GM12864 (cell line): ENCODE data around the gene ZNF440.
"Not testable (repeated sequence)": the region's sequence is repeated elsewhere in the genome, so short reads cannot be mapped to it uniquely, and the experiment has no call there.

Experiments used
- DNase-seq: peaks from one replicate; pipeline ENCODE4 v3.0.0-alpha.2; 2011; ENCODE audit warnings: low read depth
- H3K4me3 ChIP-seq: 2 replicates; pipeline ENCODE4 v1.5.1; 2011; ENCODE audit warnings: mild to moderate bottlenecking, low read depth, low read length, control low read depth
- TF ChIP-seq, protein P1 (sequence below): IDR thresholded peaks from 2 replicates; pipeline ENCODE4 v1.5.1; 2011; ENCODE audit warnings: low read depth, mild to moderate bottlenecking, moderate library complexity, low read length, control low read depth, inconsistent platforms; ENCODE audit errors: missing control alignments

ZNF440 gene

DNA sequence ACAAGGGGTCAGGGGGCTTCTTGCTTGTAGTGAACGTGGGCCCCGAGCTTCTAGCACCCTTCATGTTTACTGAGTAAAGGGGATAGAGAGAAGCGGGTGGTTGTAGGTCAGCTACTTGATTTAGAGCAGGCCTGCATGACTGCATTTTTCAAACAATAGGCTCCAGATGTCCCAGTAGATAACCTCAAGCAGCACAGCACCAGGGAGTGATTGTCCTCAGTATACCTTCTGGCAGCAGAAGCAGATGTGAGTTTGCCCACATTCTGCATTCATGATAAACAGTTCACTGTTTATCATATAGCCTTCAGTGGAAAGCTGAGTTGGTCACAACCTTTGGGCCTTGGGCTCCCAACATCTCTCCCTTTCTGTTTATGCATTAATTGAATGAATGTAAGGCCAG lies 39.3 kb downstream of the ZNF440 start:
- no peak for DNase-seq
- H3K4me3 ChIP-seq: no peak overlapping the region

DNA sequence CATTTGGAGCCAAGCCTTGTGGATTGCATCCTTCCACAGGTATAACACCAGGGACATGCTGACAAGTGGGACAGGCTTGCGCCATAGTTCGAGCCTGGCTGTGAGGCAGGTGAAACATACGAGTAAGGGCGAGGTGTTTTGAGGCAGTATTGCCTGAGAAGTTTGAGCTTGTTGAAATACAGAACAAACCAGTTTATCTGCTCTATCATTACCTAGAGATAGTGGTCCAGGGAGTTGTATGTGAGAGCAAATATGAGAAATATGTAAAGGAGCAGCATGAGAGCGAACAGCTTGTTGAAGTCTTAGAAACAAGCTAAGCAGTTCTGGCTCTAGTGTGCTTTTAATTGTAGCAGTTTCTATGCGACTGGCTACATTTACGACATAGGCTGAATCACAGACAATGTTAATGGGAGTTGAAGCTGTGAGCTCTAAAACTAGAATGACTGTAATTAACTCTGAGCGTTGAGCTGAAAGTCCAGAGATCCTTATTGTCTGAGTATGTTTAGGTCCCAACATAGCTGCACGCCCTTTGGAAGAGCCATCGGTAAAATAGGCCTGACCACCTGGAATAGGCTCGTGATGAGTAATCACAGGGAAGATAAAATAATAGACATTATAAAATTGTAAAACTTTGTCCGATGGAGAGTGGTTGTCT lies 42.6 kb downstream of the ZNF440 start:
- TF ChIP-seq, protein P1, sequence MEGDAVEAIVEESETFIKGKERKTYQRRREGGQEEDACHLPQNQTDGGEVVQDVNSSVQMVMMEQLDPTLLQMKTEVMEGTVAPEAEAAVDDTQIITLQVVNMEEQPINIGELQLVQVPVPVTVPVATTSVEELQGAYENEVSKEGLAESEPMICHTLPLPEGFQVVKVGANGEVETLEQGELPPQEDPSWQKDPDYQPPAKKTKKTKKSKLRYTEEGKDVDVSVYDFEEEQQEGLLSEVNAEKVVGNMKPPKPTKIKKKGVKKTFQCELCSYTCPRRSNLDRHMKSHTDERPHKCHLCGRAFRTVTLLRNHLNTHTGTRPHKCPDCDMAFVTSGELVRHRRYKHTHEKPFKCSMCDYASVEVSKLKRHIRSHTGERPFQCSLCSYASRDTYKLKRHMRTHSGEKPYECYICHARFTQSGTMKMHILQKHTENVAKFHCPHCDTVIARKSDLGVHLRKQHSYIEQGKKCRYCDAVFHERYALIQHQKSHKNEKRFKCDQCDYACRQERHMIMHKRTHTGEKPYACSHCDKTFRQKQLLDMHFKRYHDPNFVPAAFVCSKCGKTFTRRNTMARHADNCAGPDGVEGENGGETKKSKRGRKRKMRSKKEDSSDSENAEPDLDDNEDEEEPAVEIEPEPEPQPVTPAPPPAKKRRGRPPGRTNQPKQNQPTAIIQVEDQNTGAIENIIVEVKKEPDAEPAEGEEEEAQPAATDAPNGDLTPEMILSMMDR: no peak
- no peak for DNase-seq

More for the DNA sequence above, 39.3 kb downstream of the ZNF440 start:
- TF ChIP-seq, protein P1: no peak

DNA sequence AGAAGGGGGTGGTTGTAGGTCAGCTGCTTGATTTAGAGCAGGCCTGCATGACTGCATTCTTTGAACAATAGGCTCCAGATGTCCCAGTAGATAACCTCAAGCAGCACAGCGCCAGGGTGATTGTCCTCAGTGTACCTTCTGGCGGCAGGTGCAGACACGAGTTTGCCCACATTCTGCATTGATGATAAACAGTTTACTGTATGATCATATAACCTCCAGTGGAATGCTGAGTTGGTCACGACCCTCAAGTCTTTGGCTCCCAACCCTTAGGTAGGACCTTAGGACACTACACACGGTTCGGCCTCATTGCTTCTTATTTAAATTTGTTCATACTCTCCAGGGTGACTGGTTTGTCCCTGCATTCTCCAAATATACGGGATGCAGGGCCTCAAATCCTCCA lies 46.6 kb downstream of the ZNF440 start:
- no peak for DNase-seq
- TF ChIP-seq, protein P1: no peak
- no peak overlapping the region for H3K4me3 ChIP-seq

More for the DNA sequence above, 42.6 kb downstream of the ZNF440 start:
- H3K4me3 ChIP-seq: no peak overlapping the region

DNA sequence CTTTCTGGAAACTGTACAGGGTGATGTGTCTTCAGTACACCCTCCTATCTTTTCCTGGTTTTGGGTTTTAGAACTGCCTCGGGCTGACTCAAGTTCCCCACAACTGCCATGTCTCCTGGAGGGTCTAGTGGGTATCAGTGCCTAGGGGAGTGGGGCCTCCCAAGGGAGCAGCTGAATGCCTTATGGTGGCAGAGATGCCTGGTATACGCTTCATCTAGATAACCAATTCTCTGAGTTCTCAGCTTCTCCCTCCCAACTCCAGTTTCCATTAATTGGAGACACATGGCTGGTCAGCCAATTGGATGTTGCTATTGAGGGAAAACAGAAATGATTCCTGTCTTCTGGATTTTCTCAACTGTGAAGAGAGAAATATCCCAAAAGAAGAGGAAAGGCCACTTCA lies 47.2 kb downstream of the ZNF440 start:
- TF ChIP-seq, protein P1: no peak
- H3K4me3 ChIP-seq: no peak overlapping the region
- no peak for DNase-seq

DNA sequence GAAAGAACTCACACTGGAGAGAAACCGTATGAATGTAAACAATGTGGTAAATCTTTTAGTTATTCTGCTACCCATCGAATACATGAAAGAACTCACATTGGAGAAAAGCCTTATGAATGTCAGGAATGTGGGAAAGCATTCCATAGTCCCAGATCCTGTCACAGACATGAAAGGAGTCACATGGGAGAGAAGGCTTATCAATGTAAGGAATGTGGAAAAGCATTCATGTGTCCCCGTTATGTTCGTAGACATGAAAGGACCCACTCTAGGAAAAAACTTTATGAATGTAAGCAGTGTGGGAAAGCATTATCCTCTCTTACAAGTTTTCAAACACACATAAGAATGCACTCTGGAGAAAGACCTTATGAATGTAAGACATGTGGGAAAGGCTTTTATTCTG lies 53.7 kb downstream of the ZNF440 start:
- not testable (repeated sequence) for DNase-seq, H3K4me3 ChIP-seq

DNA sequence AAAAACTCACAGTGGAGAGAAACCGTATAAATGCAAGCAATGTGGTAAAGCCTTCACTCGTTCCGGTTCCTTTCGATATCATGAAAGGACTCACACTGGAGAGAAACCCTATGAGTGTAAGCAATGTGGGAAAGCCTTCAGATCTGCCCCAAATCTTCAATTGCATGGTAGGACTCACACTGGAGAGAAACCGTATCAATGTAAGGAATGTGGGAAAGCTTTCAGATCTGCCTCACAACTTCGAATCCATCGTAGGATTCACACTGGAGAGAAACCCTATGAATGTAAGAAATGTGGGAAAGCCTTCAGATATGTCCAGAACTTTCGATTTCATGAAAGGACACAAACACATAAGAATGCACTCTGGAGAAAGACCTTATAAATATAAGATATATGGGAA lies 54.1 kb downstream of the ZNF440 start:
- TF ChIP-seq, protein P1: no peak
- H3K4me3 ChIP-seq: no peak overlapping the region
- no peak for DNase-seq

DNA sequence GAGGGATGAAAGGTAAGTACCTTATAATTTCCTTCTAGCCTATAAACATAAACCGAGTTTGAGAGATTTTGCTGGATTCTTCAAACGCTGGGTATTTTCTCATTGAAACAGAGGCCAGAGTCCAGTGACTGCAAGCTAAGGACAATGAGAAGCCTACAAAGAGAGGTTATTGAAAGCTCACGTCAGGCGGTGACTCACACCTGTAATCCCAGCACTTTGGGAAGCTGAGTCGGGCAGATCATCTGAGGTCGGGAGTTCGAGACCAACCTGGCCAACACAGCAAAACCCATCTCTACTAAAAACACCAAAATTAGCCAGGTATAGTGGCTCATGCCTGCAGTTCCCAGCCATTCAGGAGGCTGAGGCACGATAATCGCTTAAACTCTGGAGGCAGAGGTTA lies 58.6 kb downstream of the ZNF440 start:
- TF ChIP-seq, protein P1: no peak
- no peak overlapping the region for H3K4me3 ChIP-seq
- no peak for DNase-seq

DNA sequence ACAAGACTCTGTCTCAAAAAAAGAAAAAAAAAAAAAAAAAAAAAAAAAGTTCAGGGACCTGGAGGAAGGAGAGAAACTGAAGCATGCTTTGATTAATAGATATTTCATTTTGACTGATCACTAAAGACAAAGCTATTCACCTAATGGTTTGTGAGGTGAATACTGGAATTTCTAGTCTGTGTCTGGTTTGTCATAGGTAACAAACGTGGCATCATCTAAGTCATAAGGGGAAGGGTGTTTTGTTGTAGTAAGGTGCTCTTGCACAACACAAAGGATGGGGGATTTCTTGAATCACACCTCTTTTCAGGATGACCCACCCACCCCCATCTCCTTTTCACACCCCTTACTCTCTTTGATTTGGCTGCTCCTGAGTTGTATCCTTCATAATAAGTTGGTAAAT lies 59.7 kb downstream of the ZNF440 start:
- H3K4me3 ChIP-seq: no peak overlapping the region
- TF ChIP-seq, protein P1: no peak
- no peak for DNase-seq
